Heart left ventricle (tissue), 16 donors: ENCODE results near the gene ADAM29. TPM values are rescaled to one million over a fixed set of nuclear protein-coding genes. Genes with fewer than 3 reads are reported as not detected.
"Not testable (repeated sequence)": the region's sequence is repeated elsewhere in the genome, so short reads cannot be mapped to it uniquely, and the experiment has no call there.

Source experiments
- ATAC-seq, 4 donors: fragments of 200-7000 bp; cut with Tn5 transposase; one replicate each; pipeline ENCODE4 v1.9.1; 2020 to 2022; ENCODE audit warnings: moderate library complexity in 4 of 4, mild to moderate bottlenecking in 3 of 4, moderate number of reproducible peaks in 1 of 4
- DNase-seq, 5 donors: peaks; one replicate each; pipeline ENCODE4 v3.0.0-alpha.2; 2020
- H3K27ac ChIP-seq, 12 donors: fragments of 200-600 bp; sonication (generic) in 4 of 12; one replicate each; pipeline versions ENCODE4 v1.5.0 to v1.8.0; 2016 to 2022; ENCODE audit warnings: mild to moderate bottlenecking in 2 of 12
- H3K27me3 ChIP-seq, 9 donors: fragments of 200-600 bp; sonication (generic) in 2 of 9; one replicate each; pipeline versions ENCODE4 v1.5.1 to v1.8.0; 2016 to 2022; ENCODE audit warnings: mild to moderate bottlenecking in 3 of 9
- H3K36me3 ChIP-seq, 9 donors: fragments of 200-600 bp; sonication (generic) in 2 of 9; one replicate each; pipeline versions ENCODE4 v1.5.0 to v1.8.0; 2018 to 2022; ENCODE audit warnings: mild to moderate bottlenecking in 2 of 9
- H3K4me1 ChIP-seq, 12 donors: fragments of 200-600 bp; sonication (generic) in 4 of 12; one replicate each; pipeline versions ENCODE4 v1.5.0 to v1.8.0; 2016 to 2022; ENCODE audit warnings: mild to moderate bottlenecking in 3 of 12
- H3K4me3 ChIP-seq, 12 donors: fragments of 200-600 bp; sonication (generic) in 4 of 12; one replicate each; pipeline versions ENCODE4 v1.5.0 to v1.8.0; 2017 to 2022; ENCODE audit warnings: mild to moderate bottlenecking in 9 of 12, moderate library complexity in 4 of 12
- H3K9me3 ChIP-seq, 12 donors: fragments of 200-600 bp; sonication (generic) in 4 of 12; one replicate each; pipeline versions ENCODE4 v1.5.0 to v1.8.0; 2016 to 2022; ENCODE audit warnings: mild to moderate bottlenecking in 1 of 12
- CTCF ChIP-seq, 12 donors: fragments of 200-600 bp; sonication (generic) in 4 of 12; IDR thresholded peaks; one replicate each; pipeline versions ENCODE4 v1.5.0 to v1.8.0; 2018 to 2022; ENCODE audit warnings: antibody characterized with exemption in 12 of 12, mild to moderate bottlenecking in 5 of 12
- POLR2A ChIP-seq, 2 donors: fragments of 450-650 bp; IDR thresholded peaks; one replicate each; pipeline ENCODE4 v1.6.1; 2017; ENCODE audit warnings: antibody characterized with exemption in 2 of 2, mild to moderate bottlenecking in 2 of 2, moderate library complexity in 2 of 2
- WGBS, 4 donors: extraction: QIAGEN DNeasy Blood & Tissue Kit in 2 of 4; methylation state at CpG; one replicate each; pipeline versions ENCODE4 v1.1.5 to v1.1.7; 2013 to 2018; 5-methylcytosine and 5-hydroxymethylcytosine counted together
- intact Hi-C, 10 donors: fragments of 100-400 bp; cut with DNase I; formaldehyde crosslinking; loops; one replicate each; pipeline versions ENCODE4 v1.11.1 to v1.14.2; 2022
- polyA plus RNA-seq, 2 donors: library from polyadenylated mRNA; stranded (reverse); fragments of 200-250 nt; gene quantifications; one replicate each; pipeline ENCODE4 v1.2.3, GENCODE V29; 2013
- total RNA-seq, 9 donors: library from RNA; depleted of rRNA in 2 of 9; stranded (reverse); fragments of >200 nt in 2 of 9; fragmentation: NEBNext Ultra II Directional in 3 of 9; extraction: Animal tissue kit (Norgen Biotek cat#: 25700) in 3 of 9; gene quantifications; one replicate each; pipeline versions ENCODE4 v1.1.0 to v1.2.4, GENCODE V29; 2016 to 2023
- donor health status: ischemic (EF 13 %, LVEDD 7.1; RV severe dilation, severe dysfunction).
- donor health status: healthy with polysubstance abuse.
- donor health status: DM: no; HTN: yes; CAD: no.
- donor health status: DM: no; HTN: no; CAD: no.
- donor health status: ischemic (EF 25% LVEDD 6.9; RV normal size, moderate dysfunction).
- donor health status: ischemic (EF 25% LVEDD 5.7; RV mildly dilated, moderate dysfunction).
- donor health status: healthy.
- donor health status: DM: yes; HTN: yes; CAD: no.
- donor health status: ischemic (EF 35%, LVEDD 5.7; RV mildly dilated, moderate dysfunction).
- donor health status: nonischemic (EF 11% LVEDD 7.7; RV severe dilation, severe dysfunction).
- donor health status: DM: yes; HTN: yes; CAD: no.
- donor health status: PGD.
- donor health status: ischemic (EF 29% LVEDD 5.4; RV normal size, mild dysfunction).
- donor health status: nonischemic (EF 23%, LVEDD 6.1; RV moderate dilation, normal function).

ADAM29 gene
- total and polyA plus RNA-seq, 11 donors = not detected

- ATAC-seq (no peak), DNase-seq (no peak)
- no peak for TF ChIP-seq CTCF (IDR thresholded peaks at IDR 0.05)
- no peak for TF ChIP-seq POLR2A (IDR thresholded peaks at IDR 0.05)
- H3K4me1 ChIP-seq = no peaks in the 10 kb centered on the region
- H3K27me3 ChIP-seq = no peaks in the 10 kb centered on the region
- H3K9me3 ChIP-seq = peaks cover 0 to 5% (median 0%) of the 10 kb centered on the region in 12 donors
- no peaks in the 10 kb centered on the region for H3K36me3 ChIP-seq
- intact Hi-C loops = no loop called here
- no peak overlapping the region for H3K27ac ChIP-seq
- no peak overlapping the region for H3K4me3 ChIP-seq
- WGBS, 4 donors = 64 to 73% (median 67%) methylated on average over 2 of the region's 2 CpGs
Observed at GRCh38 chr4:174973336-174973735, 55.2 kb downstream of the ADAM29 start.

GRCh38 chr4:174983128-174983750 lies 65.1 kb downstream of the ADAM29 start:
- H3K9me3 ChIP-seq = peaks cover 0 to 32% (median 9%) of the 10 kb centered on the region in 12 donors
- intact Hi-C loops = no loop called here

GRCh38 chr4:174983870-174984269 lies 65.7 kb downstream of the ADAM29 start:
- H3K36me3 ChIP-seq, H3K4me1 ChIP-seq, H3K4me3 ChIP-seq, H3K27ac ChIP-seq, H3K27me3 ChIP-seq, intact Hi-C loops, DNase-seq, ATAC-seq: not testable (repeated sequence)
- 19 to 55% (median 46%) methylated on average over 1 of the region's 5 CpGs for WGBS, 4 donors
- peaks cover 0 to 33% (median 9%) of the 10 kb centered on the region in 12 donors for H3K9me3 ChIP-seq

More at GRCh38 chr4:174983128-174983750, 65.1 kb downstream of the ADAM29 start:
- Histone ChIP-seq H3K27ac (no peak overlapping the region), H3K27me3 (no peaks in the 10 kb centered on the region), H3K4me1 (no peaks in the 10 kb centered on the region), H3K4me3 (no peak overlapping the region), H3K36me3 (no peaks in the 10 kb centered on the region)
- no peak for ATAC-seq
- TF ChIP-seq POLR2A (IDR thresholded peaks at IDR 0.05) (no peak), CTCF (IDR thresholded peaks at IDR 0.05) (no peak)
- 47 to 65% (median 60%) methylated on average over 6 of the region's 6 CpGs for WGBS, 4 donors
- DNase-seq = no peak

GRCh38 chr4:174989791-174990190 lies 71.6 kb downstream of the ADAM29 start:
- no peak overlapping the region for H3K4me3 ChIP-seq
- intact Hi-C loops = no loop called here
- no peak for DNase-seq
- H3K27ac ChIP-seq = no peak overlapping the region
- H3K9me3 ChIP-seq = peaks cover 0 to 39% (median 6%) of the 10 kb centered on the region in 12 donors
- H3K36me3 ChIP-seq = no peaks in the 10 kb centered on the region
- no peak for ATAC-seq
- H3K4me1 ChIP-seq = no peaks in the 10 kb centered on the region
- TF ChIP-seq POLR2A (IDR thresholded peaks at IDR 0.05) (no peak), CTCF (IDR thresholded peaks at IDR 0.05) (no peak)
- 76 to 84% (median 81%) methylated on average over 8 of the region's 8 CpGs for WGBS, 4 donors
- H3K27me3 ChIP-seq = no peaks in the 10 kb centered on the region

- H3K27me3 ChIP-seq = no peaks in the 10 kb centered on the region
- intact Hi-C loops = no loop called here
- no peak overlapping the region for H3K27ac ChIP-seq
- H3K4me1 ChIP-seq = no peaks in the 10 kb centered on the region
- DNase-seq (no peak), ATAC-seq (no peak)
- no peaks in the 10 kb centered on the region for H3K36me3 ChIP-seq
- no peak overlapping the region for H3K4me3 ChIP-seq
- TF ChIP-seq POLR2A (IDR thresholded peaks at IDR 0.05) (no peak), CTCF (IDR thresholded peaks at IDR 0.05) (no peak)
- WGBS, 4 donors = 74 to 80% (median 76%) methylated on average over 1 of the region's 1 CpG
- H3K9me3 ChIP-seq = peaks cover 0 to 12% (median 0%) of the 10 kb centered on the region in 12 donors
Observed at GRCh38 chr4:174993916-174994315, 75.8 kb downstream of the ADAM29 start.
